T-helper 2 cell treated with Interferon-gamma antibody and Interleukin-4, amounts not matched to agents 5 μg/mL and 100 μg/mL, for 36 hours (primary cell): ENCODE results near the gene FAM110D.
A peak's percentile ranks its signal among the peaks of the same experiment; 100 is the strongest.

Experiments used
- DNase-seq: peaks from one replicate; pipeline ENCODE4 v3.0.0; 2021; ENCODE audit warnings: low spot score
- H3K27ac Mint-ChIP-seq: one replicate; pipeline ENCODE4 v1.8.0; 2021; ENCODE audit warnings: mild to moderate bottlenecking, mixed read lengths
- H3K27me3 Mint-ChIP-seq: one replicate; pipeline ENCODE4 v1.8.0; 2021; ENCODE audit warnings: low read depth, mixed read lengths
- H3K36me3 Mint-ChIP-seq: one replicate; pipeline ENCODE4 v1.8.0; 2021; ENCODE audit warnings: low read depth, mixed read lengths
- H3K4me1 Mint-ChIP-seq: one replicate; pipeline ENCODE4 v1.8.0; 2021; ENCODE audit warnings: low read depth, mixed read lengths
- H3K4me3 Mint-ChIP-seq: one replicate; pipeline ENCODE4 v1.8.0; 2022; ENCODE audit warnings: mild to moderate bottlenecking, moderate library complexity, mixed read lengths
- H3K9me3 Mint-ChIP-seq: one replicate; pipeline ENCODE4 v1.8.0; 2021; ENCODE audit warnings: mixed read lengths

Gene FAM110D

DNA sequence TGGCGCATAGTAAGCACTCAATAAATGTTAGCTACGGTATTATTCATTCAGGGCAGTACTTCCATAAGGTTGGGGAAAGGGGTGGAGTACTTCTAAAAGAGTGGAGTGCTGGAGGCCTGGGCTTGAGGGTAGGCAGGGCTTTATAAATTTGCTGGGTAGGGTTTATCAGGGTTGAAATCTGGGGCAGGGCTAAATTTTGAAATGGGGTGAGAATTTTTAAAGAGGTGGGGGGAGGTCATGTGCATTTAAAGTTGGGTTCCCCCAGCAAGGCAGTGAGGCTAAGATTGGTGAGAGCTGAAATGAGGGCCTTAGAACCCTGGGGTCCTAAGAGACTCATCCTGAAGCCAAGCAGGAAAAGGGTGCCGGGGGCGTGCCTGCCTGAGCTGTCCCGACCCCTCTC is 41.5 kb downstream of the FAM110D start:
- DNase-seq = no peak
- H3K27me3 Mint-ChIP-seq = peaks cover 3% of the 10 kb centered on the region
- H3K4me3 Mint-ChIP-seq = no peak overlapping the region
- peak overlapping the region; percentile 80 for H3K27ac Mint-ChIP-seq
- no peaks in the 10 kb centered on the region for H3K9me3 Mint-ChIP-seq
- H3K36me3 Mint-ChIP-seq = no peaks in the 10 kb centered on the region
- peaks cover 38% of the 10 kb centered on the region for H3K4me1 Mint-ChIP-seq

DNA sequence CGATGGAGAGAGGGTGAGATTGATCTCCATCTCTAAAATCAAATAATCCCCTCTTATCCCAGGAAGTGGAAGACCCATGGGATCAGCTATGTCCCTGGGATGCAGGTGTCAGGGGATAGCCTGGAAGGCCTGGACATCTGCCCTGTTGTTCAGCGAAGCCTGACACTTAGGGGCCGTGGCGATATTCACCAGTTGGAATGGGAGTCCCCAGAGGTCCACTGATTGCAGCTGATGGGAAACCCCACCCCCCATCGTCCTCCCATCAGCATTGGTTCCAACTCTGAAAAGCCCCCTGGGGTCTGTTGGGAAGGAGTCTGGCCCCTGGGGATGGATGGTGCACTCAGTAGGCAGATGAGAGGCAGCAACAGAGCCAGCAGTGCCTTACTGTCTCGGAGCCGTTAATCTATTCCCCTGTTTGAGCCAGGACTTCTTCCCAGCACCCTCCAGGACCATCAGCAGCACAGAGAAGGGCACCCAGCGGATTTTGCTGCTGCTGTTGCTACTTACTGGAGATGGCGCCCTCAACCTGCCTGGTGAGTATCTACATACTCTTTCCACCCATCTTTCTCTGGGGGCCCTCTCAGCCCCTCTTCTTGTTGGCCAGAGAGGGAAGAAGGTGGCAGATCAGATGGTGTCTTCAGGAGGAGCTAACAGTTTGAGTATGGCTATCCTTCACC is 44.9 kb downstream of the FAM110D start:
- H3K4me1 Mint-ChIP-seq = peaks cover 38% of the 10 kb centered on the region
- no peak overlapping the region for H3K4me3 Mint-ChIP-seq
- DNase-seq = no peak
- H3K9me3 Mint-ChIP-seq = no peaks in the 10 kb centered on the region
- H3K36me3 Mint-ChIP-seq = no peaks in the 10 kb centered on the region
- no peaks in the 10 kb centered on the region for H3K27me3 Mint-ChIP-seq
- H3K27ac Mint-ChIP-seq = no peak overlapping the region

- Mint-ChIP-seq H3K27ac (no peak overlapping the region), H3K4me1 (no peaks in the 10 kb centered on the region), H3K36me3 (no peaks in the 10 kb centered on the region), H3K27me3 (peaks cover 17% of the 10 kb centered on the region), H3K9me3 (no peaks in the 10 kb centered on the region), H3K4me3 (no peak overlapping the region)
- DNase-seq = no peak
Measured at GRCh38 chr1:26210147-26210870, 51.4 kb downstream of the FAM110D start.

DNA sequence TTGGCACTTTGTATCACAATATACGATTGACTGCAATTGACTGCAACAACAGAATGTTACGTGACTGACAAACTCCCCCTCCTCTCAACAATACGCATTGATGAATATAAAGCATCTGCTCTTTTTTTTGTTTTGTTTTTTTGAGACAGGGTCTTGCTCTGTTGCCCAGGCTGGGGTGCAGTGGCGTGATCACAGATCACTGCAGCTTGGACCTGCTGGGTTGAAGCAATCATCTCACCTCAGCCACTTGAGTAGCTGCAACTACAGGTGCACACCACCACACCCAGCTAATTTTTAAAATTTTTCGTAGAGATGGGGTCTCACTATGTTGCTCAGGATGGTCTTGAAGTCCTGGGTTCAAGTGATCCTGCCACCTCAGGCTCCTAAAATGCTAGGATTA is 53.8 kb downstream of the FAM110D start:
- Mint-ChIP-seq H3K9me3 (no peaks in the 10 kb centered on the region), H3K4me1 (no peaks in the 10 kb centered on the region), H3K4me3 (no peak overlapping the region), H3K27ac (peak overlapping the region; percentile 31), H3K36me3 (no peaks in the 10 kb centered on the region), H3K27me3 (peaks cover 20% of the 10 kb centered on the region)
- no peak for DNase-seq

GRCh38 chr1:26213335-26213905 is 54.5 kb downstream of the FAM110D start:
- H3K27me3 Mint-ChIP-seq = peaks cover 20% of the 10 kb centered on the region
- no peak for DNase-seq
- H3K36me3 Mint-ChIP-seq = no peaks in the 10 kb centered on the region
- no peaks in the 10 kb centered on the region for H3K9me3 Mint-ChIP-seq
- no peaks in the 10 kb centered on the region for H3K4me1 Mint-ChIP-seq
- H3K27ac Mint-ChIP-seq = no peak overlapping the region
- no peak overlapping the region for H3K4me3 Mint-ChIP-seq
